HG02763 (cell line): Measurements from ENCODE around the gene TM9SF2.
"Not testable (repeated sequence)": the region's sequence is repeated elsewhere in the genome, so short reads cannot be mapped to it uniquely, and the experiment has no call there.

Source experiments
- ATAC-seq: cut with Tn5 transposase; IDR thresholded peaks from one replicate; pipeline ENCODE4 v1.9.1; 2021; ENCODE audit warnings: mild to moderate bottlenecking, moderate library complexity; ENCODE audit not compliant: unreplicated experiment

Gene TM9SF2

DNA sequence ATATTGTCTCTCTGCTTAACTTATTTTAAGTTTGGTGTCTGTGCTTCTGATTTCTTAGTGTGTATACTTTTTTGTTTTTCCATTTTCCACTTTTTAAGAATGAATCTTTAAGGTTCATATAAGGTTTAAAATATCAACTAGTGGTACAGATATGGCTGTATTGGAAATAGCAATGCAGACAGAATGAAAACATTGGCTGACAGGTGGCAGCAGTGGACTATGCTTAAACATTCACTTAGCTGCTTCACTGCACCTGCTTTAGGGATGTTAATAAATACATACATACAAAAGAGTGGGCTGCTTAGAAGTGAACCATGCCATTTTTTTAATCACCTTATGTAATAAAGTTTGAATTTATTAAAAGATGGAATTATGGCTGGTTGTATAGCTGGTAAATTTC lies 27.3 kb downstream of the TM9SF2 start:
- peak; percentile 67 for ATAC-seq

DNA sequence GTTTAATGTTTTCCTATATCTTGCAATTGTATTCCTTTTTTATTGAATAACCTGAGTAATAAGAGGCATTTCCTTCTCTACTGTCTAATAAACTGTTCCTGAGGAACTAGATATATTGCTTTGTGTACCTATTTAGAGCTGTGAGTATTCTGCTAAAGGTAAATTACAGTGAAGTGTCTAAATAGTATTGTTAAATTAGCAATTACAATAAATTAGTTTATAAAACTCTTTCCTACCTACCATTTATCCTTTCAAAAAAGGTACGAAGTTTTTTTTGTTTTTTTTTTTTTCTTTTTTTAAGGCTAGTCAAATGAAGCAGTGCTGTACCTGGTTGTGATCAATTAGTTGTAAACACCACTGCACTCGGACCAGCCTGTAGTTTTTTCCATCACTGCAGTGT lies 34.8 kb downstream of the TM9SF2 start:
- no peak for ATAC-seq

DNA sequence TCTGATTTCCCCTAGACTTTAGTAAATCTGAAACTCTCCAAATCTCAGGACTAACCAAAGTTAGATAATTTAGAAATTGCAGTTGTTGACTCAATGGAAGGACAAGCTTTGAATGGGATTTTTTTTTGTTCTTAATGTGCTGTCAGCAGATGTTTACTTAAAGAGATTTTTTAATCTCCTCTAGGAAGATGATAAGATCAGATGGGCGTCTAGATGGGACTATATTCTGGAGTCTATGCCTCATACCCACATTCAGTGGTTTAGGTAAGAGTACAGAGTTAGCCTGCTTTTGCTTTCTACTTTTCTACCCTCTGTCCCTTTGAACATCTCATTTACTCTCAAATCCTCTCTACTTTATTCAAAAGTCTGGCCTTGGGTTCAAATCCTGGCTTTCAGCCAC lies 39.3 kb downstream of the TM9SF2 start:
- ATAC-seq = no peak

DNA sequence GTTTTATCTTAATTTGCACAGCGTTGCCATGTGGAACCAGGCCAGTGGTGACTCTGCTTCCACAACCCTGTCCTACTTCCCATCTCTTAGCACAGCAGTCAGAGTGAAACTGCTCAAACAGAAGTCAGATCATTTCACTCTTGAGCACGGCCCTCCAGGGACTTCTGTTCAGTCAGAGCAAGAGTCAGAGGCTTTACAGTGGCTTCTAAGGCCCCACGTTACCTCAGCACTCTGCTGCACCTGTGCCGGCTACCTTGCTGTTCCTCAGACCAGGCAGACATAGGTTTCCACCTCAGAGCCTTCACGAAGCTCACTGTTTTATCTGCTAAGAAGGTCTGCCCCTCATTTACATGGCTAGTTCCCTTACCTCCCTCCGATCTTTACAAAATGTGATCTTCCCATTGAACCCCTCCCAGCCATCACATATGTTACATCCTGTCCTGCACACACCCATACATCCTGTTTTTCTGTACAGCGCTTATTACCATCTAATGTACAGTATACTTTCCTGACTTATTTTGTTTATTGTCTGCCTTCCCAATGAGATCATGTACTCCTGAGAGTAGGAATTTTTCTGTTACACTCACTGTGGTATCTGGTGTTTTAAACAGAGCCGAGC lies 41.6 kb downstream of the TM9SF2 start:
- ATAC-seq = peak; percentile 97

DNA sequence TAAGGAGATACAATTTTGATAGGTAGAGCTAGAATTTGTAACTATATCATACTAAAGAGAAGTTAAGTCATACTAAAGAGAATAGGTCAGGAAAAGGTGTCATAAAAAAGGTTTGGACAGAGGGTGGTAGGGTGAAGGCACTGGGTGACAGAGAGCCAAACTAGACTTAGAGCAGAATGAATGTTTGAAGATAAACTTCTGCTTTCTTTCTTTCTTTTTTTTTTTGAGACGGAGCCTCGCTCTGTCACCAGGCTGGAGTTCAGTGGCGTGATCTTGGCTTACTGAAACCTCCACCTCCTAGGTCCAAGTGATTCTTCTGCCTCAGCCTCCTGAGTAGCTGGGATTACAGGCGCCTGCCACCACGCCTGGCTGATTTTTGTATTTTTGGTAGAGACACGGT lies 44.1 kb downstream of the TM9SF2 start:
- no peak for ATAC-seq

DNA sequence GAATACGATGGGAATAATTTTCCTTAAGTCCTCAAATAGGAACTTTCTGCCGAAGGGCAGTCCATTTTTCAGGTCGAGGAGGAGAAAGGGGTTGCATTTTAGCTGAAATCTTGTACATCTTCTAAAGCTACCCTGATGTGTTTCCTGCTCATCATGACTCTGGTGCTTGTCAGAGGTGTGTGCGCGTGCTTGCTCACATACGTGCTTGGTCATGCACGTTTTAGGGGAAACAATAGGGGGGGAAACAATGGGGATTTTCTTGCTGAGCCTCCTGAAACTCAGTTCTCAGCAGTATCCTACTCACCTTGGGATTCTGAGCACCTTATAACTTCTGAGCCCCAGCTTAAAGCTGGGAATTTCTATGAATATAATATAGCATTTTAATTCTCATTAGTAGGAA lies 44.7 kb downstream of the TM9SF2 start:
- ATAC-seq = no peak

DNA sequence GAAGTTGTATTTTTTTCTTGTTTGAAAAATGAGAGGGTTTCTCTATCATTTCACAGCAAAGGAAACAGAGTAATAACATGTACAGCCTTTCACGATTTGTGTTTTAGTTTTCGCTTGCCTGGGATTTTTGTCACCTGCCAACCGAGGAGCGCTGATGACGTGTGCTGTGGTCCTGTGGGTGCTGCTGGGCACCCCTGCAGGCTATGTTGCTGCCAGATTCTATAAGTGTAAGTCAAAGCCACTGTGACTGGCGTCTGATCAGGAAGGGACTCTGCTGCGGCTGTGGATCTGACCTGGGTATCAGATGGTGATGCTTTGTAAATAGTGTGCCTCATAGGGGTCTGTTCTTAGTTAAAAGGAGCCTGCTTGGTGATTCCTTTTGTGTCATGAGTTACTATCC lies 45.6 kb downstream of the TM9SF2 start:
- ATAC-seq = no peak

DNA sequence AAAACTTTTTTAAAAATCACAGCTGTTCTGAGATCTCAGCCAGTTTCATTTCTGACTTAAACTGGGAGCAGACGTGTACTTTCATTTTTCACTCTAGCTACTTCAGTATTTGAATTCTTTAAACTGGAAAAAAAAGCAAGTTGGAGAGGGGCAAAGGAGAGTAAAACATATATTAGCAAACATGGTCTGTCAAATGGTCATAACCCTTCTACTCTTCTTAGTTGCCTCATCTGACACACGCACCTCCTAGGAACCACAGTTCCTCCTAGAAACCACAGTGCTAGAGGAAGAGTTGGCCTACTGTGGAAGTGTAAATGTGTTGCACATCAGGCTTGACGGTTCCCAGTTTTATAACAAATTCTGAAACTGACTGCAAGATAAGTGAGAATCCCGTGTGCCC lies 47.2 kb downstream of the TM9SF2 start:
- peak; percentile 63 for ATAC-seq

DNA sequence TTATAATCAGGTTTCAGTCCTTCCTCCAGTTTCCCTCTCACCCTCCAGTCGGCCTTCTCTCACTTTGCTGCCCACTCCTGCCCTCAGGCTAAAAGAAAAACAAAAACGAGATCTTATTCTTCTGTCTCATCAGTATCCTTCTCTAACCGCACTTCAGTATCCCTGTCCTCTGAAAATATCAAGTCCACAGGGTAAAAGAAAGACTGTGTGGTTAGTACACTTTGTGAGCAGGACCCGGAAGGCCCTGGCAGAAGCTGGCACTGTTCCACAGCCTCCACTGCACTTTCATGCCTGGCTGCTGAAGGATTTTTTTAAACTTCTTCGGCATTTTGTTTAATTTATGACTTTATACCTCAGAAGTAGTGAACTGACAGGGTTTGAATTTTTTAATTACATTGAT lies 51.8 kb downstream of the TM9SF2 start:
- no peak for ATAC-seq

DNA sequence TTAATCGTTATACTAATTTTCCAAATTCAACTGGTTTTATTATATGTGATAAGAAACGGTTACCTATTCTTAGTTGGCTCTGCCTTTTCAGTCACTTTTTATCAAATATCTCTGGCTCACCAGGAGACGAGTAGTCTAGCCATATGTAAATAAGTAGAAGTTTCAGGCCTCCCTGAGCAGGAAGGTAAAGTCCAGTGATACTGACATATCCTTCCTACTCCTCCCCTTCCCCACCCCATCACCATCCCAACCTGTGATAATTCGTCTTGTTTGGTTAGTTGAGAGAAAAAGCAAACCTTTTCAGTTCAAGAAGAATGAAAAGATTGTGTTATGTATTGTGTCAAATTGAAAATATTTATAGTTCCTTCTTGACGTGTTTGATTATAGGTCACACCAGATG lies 53.9 kb downstream of the TM9SF2 start:
- no peak for ATAC-seq

DNA sequence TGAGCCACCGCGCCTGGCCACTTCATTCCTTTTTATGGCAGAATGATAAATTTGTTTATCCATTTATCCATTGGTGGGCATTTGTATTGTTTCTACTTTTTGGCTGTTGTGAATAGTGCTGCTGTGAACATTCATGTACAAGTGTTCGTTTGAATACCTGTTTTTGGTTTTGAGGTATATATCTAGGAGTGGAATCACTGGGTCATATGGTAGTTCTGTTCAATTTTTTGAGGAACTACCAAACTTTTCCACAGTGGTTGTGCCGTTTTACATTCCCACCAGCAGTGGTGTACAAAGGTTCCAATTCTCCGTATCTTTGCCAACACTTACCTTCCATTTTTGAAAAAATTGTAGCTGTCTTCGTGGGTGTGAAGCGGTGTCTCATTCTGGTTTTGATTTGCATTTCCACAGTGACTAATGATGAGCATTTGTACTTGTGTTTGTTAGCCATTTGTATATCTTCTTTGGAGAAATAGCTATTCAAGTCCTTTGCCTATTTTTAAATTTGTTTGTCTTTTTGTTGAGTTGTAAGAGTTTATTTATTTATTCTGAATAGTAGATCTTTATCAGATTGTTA lies 55.7 kb downstream of the TM9SF2 start:
- ATAC-seq = no peak

DNA sequence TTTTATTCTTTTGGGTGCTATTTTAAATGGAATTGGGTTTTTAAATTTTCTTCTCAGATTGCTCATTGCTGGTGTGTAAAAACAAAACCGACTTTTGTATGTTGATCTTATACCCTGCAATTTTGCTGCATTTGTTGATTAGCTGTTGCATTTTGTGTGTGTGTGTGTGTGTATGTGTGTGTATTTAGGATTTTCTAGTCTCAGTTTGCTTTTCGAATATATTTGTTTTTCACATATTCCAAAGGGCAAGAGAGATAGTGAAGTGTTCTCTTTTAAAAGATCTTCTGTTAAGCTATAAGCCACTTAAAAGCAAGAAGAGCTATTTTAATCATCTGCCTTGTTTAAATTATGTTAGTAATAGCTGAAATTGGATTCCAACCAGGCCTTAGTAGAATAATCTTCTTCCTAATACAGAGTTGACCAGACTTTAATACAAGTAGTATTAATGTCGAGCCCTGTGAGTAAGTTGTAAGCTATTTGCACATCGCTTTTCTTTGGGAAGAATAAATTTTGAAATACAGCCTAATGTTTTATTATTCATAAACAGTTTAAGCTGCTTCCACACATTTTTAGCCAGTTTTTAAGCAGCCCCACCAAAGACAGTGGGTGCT lies 57.4 kb downstream of the TM9SF2 start:
- no peak for ATAC-seq

DNA sequence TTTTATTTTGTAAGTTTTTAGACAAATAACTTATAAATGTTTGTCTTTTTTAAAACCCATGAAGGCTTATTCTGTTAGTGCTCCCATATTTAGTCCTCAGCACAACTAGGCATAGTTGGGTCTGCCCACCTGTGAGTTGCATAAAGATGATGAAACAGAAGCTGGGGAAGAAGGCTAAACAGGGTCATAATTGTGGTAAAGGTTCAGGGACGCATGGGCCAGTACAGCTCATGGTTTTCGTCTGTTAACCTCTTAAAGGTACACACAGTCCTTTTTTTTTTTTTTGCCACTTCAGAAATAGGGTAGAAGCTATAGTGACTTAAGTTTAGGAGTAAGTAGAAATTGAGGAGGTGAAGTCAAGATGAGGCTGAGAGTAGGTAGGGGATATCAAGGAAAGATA lies 58.3 kb downstream of the TM9SF2 start:
- no peak for ATAC-seq

DNA sequence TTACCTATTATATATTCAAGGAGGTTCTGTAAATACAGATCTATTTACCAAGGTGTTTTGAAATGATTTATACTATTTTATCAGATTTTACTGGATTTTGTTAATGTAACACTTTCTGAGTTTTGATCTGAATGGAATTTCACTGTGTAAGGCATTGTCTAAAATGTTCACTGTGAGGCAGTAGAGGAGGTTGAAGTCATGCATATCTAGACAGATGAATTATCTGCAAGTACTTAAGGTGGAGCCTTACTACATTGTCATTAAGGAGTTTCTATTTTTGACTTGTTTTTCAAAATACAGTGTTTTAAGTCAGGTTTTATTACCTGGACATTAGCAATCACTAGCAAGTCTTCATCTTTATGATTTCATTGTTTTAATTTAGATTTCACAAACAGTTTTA lies 62.1 kb downstream of the TM9SF2 start:
- no peak for ATAC-seq

DNA sequence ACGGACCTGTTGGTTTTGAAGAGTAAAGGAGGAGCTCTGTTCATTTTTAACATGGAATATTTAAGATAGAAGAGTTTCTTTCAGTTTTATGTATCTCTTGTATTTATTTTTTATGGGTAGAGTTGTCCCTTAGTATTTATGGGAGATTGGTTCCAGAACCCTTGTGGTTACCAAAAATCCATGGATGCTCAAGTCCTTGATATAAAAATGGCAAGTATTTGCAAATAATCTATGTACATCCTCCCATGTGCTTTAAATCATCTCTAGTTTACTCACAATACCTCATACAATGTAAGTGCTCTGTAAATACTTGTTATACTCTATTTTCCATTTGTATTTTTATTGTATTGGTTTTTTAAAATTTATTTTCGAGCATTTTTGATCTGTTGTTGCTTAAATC lies 63.1 kb downstream of the TM9SF2 start:
- ATAC-seq = no peak

DNA sequence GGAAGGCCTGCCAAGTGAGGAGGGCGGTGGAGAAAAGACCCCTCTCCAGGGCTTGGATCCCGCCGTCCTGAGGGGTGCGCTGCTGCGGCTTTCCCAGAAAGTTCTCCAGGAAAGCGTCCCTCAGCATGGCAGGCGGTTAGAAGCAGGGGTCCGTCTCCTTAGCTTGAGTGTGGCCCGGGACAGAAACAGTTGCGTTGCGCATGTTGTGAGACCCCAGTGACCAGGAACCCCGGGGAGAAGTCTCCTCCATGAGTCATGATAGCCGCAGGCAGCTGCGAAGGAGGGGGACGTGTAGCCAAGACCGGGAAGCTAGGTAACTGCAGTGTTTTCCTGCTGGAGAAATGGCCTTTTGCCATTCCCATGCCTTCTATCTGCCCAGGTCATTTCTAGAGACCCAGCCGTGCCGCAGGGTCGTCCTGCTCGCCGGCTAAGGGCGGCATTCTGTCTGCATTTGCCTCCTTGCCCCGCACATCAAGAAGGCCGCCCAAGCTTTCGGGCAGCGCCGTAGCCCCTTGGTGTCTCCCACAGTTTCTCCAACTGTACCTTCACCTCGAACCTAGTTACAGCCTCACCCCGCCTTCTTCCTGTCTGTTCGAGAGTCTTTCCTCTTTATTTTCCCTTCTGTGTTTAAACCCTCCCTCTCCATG lies 64.3 kb downstream of the TM9SF2 start:
- ATAC-seq = no peak

DNA sequence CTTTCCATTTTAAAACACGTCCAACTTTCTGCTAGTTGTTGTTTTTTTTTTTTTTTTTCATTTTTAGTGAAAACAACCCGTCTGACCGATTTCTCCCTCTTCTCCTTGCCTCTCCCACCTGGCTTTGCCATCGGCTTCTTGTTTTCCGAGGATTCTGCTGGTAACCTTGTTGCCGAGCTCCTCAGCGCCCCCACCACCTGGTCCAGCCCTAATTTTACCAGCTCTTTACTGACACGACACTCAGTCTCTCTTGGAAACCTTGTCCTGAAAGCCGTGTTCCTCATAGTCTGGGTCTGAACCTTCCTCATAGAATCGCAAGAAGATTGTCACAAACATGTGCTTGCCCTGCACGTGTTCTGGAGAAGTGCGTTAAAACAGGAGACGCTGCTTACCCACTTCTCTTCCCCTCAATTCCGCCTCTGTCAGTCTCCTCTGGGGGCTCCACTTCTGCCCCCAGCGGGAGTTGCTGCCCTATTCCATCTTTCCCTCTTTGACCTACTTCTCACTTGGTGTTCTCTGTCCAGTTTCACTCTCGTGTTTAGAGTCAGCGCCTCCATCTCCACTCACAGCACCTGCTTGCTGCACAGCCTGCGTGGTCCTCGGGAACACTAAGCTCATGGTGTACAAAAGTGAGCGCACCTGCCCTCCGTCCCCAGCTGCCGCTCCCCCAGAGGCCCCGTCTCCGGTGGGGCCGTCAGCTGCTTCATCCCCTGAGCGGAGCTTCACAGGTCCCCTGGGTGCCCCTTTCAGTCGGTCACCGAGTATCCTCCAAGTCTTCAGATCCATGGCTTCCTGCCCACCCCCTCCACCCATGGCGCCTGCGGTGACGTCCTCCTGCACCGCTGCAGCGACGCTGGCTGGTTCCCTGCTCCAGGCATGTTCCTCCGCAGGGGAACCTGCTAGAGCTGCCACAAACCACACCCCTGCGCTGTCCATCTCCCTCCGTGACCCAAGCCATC lies 65.1 kb downstream of the TM9SF2 start:
- ATAC-seq = no peak

DNA sequence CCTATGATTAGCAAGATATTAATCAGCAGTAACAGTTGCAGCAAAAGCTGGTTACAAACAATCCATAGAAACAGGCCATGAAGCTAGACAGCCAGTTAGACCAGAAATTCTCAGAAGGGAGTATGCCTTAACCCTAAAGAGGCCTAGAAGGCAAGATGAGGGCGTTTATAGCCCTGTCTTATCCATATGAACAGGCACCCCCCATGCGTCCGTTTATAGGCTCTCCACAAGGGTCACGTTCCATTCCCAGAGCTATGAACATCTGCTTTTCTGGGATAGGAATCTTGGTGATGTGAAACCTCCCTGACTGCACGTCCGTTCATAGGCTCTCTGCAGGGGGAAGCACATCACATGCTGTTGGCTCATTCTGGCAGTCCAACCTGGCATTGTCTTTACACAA lies 67.6 kb downstream of the TM9SF2 start:
- not testable (repeated sequence) for ATAC-seq

DNA sequence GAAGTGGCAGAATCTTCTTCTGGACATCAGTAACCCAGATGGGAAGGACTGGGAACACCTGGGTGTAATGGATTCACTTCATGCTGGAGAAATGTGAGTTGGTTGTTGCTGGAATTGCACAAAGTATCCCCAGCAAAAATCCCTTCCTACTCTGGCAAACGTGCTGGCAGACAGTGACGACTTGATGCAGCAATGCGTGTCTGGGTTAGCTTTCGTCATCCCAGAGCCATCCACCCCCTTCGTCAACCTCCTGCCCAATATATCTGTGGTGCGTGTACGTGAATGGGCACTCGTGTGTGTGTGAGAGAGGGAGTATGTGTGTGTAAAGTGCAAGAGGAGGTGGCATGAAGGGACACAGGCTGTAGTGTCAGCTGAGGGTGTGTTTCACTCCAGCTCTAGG lies 70.9 kb downstream of the TM9SF2 start:
- no peak for ATAC-seq

DNA sequence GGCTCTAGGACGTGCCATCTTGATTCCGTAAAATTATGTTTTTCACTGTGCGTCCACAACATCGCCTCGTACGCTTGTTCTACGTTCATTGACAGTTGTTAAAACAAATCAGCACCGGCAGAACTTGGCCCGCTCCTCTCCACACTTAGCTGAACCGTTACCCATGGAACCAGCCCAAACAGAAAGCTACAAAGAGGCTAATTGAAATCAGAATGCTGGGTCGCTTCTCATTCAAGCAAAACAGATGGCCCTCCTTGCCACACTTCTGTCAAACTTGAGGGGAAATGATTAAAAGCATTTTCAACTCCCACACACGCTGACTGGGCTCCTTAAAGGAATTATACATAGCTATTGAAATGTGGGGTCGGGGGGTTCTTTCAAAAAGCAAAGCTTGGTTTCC lies 71.6 kb downstream of the TM9SF2 start:
- no peak for ATAC-seq
